Duodenal mucosa (tissue), 2 donors: ENCODE results near the gene KCNQ1.

Experiments
- H3K27ac ChIP-seq: one replicate; pipeline ENCODE4 v1.7.0; 2013; ENCODE audit warnings: low read depth, low read length
- H3K27me3 ChIP-seq, 2 donors: one replicate each; pipeline ENCODE4 v1.7.0; 2013; ENCODE audit warnings: low read length in 2 of 2, control low read depth in 1 of 2; ENCODE audit not compliant: insufficient read depth in 2 of 2, control insufficient read depth in 1 of 2
- H3K36me3 ChIP-seq, 2 donors: one replicate each; pipeline ENCODE4 v1.7.0; 2013; ENCODE audit warnings: low read length in 2 of 2, control low read depth in 1 of 2; ENCODE audit not compliant: insufficient read depth in 2 of 2, control insufficient read depth in 1 of 2
- H3K4me1 ChIP-seq, 2 donors: one replicate each; pipeline ENCODE4 v1.7.0; 2013; ENCODE audit warnings: low read length in 2 of 2, control low read depth in 1 of 2; ENCODE audit not compliant: insufficient read depth in 2 of 2, control insufficient read depth in 1 of 2
- H3K4me3 ChIP-seq, 2 donors: one replicate each; pipeline ENCODE4 v1.7.0; 2013; ENCODE audit warnings: low read length in 2 of 2, low read depth in 1 of 2
- H3K9ac ChIP-seq, 2 donors: one replicate each; pipeline ENCODE4 v1.7.0; 2013; ENCODE audit warnings: low read length in 2 of 2, low read depth in 1 of 2
- H3K9me3 ChIP-seq, 2 donors: one replicate each; pipeline ENCODE4 v1.7.0; 2013; ENCODE audit warnings: low read length in 2 of 2, control low read depth in 1 of 2; ENCODE audit not compliant: control insufficient read depth in 1 of 2

Gene KCNQ1

DNA sequence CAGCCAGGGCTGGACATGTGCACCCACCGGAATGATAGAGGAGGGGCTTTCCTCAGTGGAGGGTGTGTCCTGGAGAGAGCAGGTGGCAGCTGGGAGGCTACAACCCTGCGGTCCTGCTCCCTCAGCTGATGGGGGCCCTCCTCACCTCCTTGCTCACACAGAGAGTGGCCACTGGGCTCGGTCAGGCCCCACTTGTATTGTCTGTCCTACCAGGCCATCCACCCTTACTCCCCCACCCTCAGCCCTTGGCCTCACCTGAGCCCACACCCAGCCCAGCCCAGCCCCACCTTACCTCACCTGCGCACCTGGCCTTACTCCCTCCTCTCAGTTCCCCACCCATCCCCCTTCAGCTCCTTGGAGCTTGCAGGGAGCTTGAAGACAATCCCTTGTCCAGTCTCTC lies 3.6 kb upstream of the KCNQ1 start:
- Histone ChIP-seq H3K4me1 (peaks cover 30 to 36% of the 10 kb centered on the region in 2 donors), H3K4me3 (no peak overlapping the region), H3K36me3 (no peaks in the 10 kb centered on the region), H3K27ac (peak overlapping the region; percentile 33), H3K9ac (no peak overlapping the region), H3K9me3 (no peaks in the 10 kb centered on the region), H3K27me3 (no peaks in the 10 kb centered on the region)

DNA sequence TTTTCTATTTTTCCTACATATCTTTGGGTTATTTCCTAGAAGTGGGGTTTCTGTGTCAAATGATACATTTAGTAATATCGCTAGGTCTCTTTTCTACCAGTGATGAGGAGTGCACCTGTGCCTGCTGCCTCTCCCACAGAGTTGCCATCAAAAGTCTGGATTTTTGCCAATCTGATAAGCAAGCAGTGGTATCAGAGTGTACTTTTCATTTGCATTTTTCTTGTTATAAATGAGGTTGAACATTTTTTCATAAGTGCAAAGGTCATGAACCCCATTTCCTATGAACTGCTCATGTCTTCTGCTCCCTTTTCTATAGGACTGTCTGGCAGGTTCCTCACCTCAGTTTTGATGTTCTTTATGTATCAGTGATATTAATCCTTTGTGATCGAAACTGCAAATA lies 2.2 kb upstream of the KCNQ1 start:
- H3K36me3 ChIP-seq: no peaks in the 10 kb centered on the region
- no peaks in the 10 kb centered on the region for H3K27me3 ChIP-seq
- H3K4me3 ChIP-seq: no peak overlapping the region
- no peak overlapping the region for H3K27ac ChIP-seq
- H3K9ac ChIP-seq: no peak overlapping the region
- no peaks in the 10 kb centered on the region for H3K9me3 ChIP-seq
- peaks cover 44 to 47% of the 10 kb centered on the region in 2 donors for H3K4me1 ChIP-seq

DNA sequence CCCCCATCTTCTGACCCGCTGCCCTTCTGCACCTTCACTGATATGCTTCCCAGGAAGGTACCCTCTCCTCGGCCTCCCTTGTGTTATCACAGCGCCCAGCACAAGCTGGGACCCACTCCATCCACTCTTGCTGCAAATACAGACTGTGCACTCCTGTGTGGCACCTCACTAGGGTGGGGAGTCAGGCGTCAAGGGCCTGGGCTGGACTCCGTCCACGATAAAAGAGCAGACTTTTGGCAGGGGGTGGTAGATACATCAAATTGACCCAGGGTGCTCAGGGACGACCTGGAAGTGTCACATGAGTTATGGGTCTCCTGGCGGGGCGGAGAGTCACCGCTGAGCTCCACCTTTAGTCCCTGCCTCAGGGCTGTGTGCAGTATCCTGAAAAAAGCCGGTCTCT lies 1.4 kb upstream of the KCNQ1 start:
- Histone ChIP-seq H3K27me3 (no peaks in the 10 kb centered on the region), H3K9ac (peak overlapping the region; percentile 40 to 48), H3K4me1 (peaks cover 53 to 54% of the 10 kb centered on the region in 2 donors), H3K9me3 (no peaks in the 10 kb centered on the region), H3K4me3 (peak overlapping the region; percentile 11 to 69), H3K36me3 (no peaks in the 10 kb centered on the region), H3K27ac (no peak overlapping the region)

DNA sequence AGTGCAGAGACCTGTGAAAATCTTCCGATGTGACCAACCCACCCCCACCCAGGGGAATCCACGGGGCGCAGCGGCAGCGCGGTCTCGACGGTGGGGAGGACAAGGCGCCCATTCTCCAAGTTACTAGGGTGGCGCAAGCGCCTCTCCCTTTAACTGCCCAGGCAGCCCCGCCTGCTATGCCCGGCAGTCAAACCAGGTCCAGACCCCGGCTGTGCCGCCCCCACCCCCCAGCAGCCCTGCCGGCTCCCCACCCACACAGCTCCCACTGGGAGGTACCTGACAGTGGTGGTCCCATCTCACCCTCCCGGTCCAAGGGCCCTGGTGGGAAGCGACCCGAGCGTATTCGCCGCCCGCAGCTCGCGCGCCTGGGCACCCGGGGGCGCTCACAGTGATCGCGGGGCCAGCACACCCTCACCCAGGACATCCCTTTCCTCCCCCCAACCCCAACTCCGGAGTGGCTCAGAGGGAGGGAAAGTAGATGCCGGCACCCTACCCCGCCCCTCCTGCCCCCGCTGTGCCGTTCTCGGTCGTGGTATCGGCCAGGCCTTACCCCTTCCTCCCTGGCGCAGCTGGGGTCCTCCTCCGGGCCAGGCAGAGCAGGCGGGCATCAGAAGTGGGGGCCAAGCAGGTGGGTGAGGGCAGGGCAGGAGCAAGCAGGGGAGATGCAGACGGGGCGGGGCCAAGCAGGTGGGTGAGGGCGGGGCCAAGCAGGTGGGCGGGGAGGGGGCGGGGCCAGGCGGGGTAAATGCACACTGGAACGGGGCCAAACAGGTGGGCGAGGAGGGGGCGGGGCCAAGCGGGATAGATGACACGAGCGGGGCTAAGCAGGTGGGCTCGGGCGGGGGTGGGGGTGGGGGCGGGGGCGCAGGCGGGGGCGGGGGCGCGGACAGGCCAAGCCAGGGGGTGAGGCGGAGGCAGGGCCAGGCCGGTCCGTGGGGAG lies 657 bp upstream of the KCNQ1 start, which contains the start of gene TRPM5:
TRPM5 (minus strand) TSS at position 634 of the 940 bp plus-strand sequence. CDS start 21,478 bp downstream, outside the sequence.
- Histone ChIP-seq H3K9ac (peak within 1 kb of the TSS; percentile 80 to 90), H3K36me3 (no peaks in the 10 kb centered on the region), H3K9me3 (no peaks in the 10 kb centered on the region), H3K27me3 (no peaks in the 10 kb centered on the region), H3K27ac (peak within 1 kb of the TSS; percentile 42), H3K4me1 (peaks cover 54 to 56% of the 10 kb centered on the region in 2 donors), H3K4me3 (peak within 1 kb of the TSS; percentile 79 to 81)

DNA sequence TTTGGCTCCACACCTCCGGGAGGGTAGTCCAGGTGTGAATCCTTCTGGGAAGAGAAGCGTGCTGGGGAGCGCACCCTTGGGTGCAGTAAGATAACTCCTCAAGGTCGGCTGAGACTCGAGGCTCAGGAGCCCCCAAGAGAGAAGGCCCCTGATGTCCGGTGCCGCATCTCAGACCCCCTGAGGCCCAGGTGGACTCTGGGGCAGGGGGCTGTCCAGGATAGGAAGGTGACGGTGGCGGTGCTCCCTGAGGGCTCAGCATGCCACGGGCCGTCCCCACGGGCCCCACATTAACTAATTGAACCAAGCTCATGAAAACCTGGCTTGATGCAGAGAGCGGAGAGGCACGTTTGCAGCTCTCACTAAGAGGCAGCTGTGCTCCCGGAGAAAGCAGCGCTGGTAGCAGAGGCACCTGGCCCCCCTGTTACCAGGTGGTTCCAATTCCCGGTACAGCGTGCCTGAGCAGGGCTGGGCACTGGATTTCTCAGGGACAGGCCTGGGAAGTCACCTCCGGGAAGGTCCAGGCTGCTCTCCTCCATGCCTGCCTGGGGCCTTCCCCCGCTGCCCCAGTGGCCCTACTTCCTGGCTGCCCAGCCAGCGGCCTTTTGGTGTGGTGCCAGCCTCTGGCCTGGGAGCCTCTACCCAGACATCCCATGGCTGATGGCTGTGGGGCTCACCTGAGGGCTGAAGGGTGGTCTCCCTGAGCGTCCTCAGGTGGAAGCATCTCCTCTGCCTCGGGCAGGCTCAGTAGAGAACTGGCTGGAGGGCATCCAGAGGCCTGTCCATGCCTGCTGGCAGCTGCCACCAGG lies 1.1 kb downstream of the KCNQ1 start:
- Histone ChIP-seq H3K9me3 (no peaks in the 10 kb centered on the region), H3K36me3 (peaks cover 0 to 8% of the 10 kb centered on the region in 2 donors), H3K27me3 (no peaks in the 10 kb centered on the region), H3K27ac (no peak overlapping the region), H3K4me1 (peaks cover 48 to 51% of the 10 kb centered on the region in 2 donors), H3K4me3 (peak overlapping the region; percentile 79 to 81), H3K9ac (peak overlapping the region; percentile 80 to 90)

DNA sequence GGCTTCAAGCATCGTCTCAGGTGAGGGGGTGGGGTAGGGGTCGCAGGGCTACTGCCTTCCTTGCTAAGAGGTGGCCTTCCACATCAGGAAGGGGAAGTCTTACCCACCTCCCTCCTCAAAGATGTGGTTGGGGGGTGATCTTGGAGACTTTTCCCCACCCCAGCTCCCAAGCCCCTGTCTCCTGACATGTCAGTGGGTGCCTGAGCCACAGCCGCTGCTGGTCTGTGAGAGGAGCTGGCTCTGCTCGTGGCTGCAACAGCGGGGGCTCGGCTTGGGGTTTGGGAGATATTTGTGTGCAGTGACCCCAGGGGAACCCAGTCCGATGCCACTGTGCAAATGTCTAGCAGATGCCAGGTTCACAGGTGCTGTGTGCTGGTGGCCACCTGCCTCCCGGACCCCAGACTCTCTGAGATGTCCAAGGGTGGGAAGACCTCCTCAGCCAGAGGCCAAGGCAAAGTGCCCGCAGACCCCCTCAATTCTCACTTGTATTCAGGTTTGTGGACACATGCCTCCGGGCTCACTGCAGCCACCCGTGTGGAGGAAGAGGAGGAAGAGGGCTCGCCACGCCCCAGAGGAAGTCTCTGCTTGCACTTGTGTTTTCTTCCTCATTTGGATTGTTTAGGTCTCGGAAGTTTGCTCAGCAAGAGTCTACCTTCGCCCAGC lies 1.9 kb downstream of the KCNQ1 start:
- Histone ChIP-seq H3K27me3 (no peaks in the 10 kb centered on the region), H3K4me1 (peaks cover 44 to 45% of the 10 kb centered on the region in 2 donors)

DNA sequence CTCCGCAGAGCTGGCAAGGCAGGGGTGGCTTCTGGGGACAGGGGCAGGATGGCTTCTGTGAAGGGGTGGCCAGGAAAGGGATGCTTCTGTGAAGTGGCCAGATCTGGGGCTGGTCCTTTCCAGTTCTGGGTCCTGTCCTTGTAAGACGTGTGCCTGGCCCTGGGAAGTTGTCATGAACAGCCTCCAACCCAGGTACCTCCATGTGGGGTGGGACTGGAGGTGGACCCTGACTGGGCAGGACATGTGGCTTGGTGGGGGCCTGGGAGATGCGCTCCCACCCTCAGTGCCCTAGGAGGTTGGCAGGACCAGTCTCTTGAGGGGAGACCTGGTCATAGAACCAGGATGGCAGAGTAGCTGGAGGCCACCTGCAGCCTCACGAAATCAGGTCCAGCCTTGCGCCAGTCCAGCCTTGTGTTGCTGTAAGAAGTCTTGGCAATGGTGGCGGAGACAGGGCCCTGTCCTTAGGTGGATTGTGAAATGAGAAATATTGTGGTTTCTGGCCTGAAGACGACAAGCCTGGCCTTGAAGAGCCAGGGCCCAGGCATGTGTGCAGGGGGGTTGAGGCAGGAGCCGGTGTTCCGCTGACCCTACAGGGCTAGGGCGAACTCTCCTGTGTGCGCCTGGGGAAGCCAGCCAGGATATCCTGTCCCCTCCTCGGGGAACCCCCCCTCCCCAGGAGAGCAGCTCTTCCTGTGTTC lies 2.6 kb downstream of the KCNQ1 start:
- Histone ChIP-seq H3K4me1 (peaks cover 38 to 43% of the 10 kb centered on the region in 2 donors), H3K36me3 (peaks cover 0 to 8% of the 10 kb centered on the region in 2 donors), H3K4me3 (peak overlapping the region; percentile 79 to 81), H3K9me3 (no peaks in the 10 kb centered on the region), H3K9ac (peak overlapping the region; percentile 80 to 90), H3K27me3 (no peaks in the 10 kb centered on the region), H3K27ac (no peak overlapping the region)

More for the DNA sequence above, 1.9 kb downstream of the KCNQ1 start:
- Histone ChIP-seq H3K9ac (peak overlapping the region; percentile 80 to 90), H3K4me3 (peak overlapping the region; percentile 79 to 81), H3K27ac (no peak overlapping the region), H3K9me3 (no peaks in the 10 kb centered on the region), H3K36me3 (peaks cover 0 to 8% of the 10 kb centered on the region in 2 donors)

DNA sequence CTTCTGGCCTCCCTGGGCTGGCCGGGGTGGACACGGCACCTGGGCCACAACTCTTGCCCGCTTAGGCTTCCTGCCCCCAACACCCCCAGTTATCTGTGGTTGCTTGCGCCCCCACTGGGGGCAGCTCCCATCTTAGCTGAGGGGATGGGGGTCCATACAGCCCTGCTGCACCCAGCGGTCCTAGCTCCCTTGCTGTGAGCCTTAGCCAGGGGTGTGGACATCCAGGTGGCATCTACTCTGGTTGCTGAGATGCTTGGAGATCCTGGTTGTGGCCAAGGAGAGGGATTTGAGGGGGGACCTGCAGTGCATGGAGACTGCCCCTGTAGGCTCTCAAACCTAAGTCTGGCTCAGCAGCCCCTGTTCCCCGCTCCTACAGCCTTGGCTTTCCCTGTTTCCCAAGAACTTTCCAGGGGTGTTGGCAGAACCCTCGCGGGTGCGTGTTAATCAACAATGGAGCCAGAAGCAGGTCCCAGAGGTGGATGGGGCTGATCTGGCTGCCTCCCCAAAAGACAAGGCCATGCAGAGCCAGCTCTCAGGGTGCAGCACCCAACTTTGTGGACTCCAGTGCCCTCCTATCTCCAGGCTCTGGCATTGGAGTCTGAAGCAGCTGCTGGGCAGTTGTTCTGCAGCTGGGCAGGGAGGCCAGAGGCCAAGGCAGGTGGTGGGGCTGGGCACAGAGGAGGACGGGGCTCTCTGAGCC lies 3.3 kb downstream of the KCNQ1 start:
- Histone ChIP-seq H3K27ac (no peak overlapping the region), H3K4me3 (peak overlapping the region in 1 of 2 donors; percentile 79), H3K27me3 (no peaks in the 10 kb centered on the region), H3K4me1 (peaks cover 31 to 36% of the 10 kb centered on the region in 2 donors), H3K9me3 (no peaks in the 10 kb centered on the region), H3K9ac (no peak overlapping the region), H3K36me3 (peaks cover 0 to 8% of the 10 kb centered on the region in 2 donors)
